Testis (tissue), 2 donors: Measurements from ENCODE around the gene DPH6.

ENCODE experiments used
- CTCF ChIP-seq, 3 experiments: fragments of 450-650 bp in 2 of 3; fragments of 200-600 bp in 1 of 3; sonication (generic) in 1 of 3; IDR thresholded peaks; one replicate each; pipeline ENCODE4 v1.5.1; 2016 to 2019; ENCODE audit warnings: antibody characterized with exemption in 3 of 3, mild to moderate bottlenecking in 2 of 3, moderate library complexity in 1 of 3
- POLR2A ChIP-seq: fragments of 450-650 bp; IDR thresholded peaks from one replicate; pipeline ENCODE4 v1.6.1; 2017; ENCODE audit warnings: antibody characterized with exemption, mild to moderate bottlenecking, moderate library complexity

- TF ChIP-seq CTCF (IDR thresholded peaks at IDR 0.05) (no peak), POLR2A (no peak)
These were observed 118.5 kb downstream of the DPH6 start for GRCh38 chr15:35427496-35427895.
